MV-4-11 (cell line): ENCODE measurements around the gene SUCO.
"Not testable (repeated sequence)": the region's sequence is repeated elsewhere in the genome, so short reads cannot be mapped to it uniquely, and the experiment has no call there.

ENCODE experiments used
- DNase-seq: peaks from one replicate; lab custom pipeline; 2025; lab: John Stamatoyannopoulos, UW

SUCO gene

GRCh38 chr1:172566196-172566997 lies 33.4 kb downstream of the SUCO start:
- no peak for DNase-seq

GRCh38 chr1:172567720-172568119 lies 34.8 kb downstream of the SUCO start:
- DNase-seq: no peak

- DNase-seq: no peak
Measured at GRCh38 chr1:172574080-172574479, 41.1 kb downstream of the SUCO start.

- peak; percentile 69 for DNase-seq
Measured at GRCh38 chr1:172578586-172578985, 45.6 kb downstream of the SUCO start.

GRCh38 chr1:172581273-172581672 lies 48.3 kb downstream of the SUCO start:
- no peak for DNase-seq

GRCh38 chr1:172581779-172582178 lies 48.8 kb downstream of the SUCO start:
- DNase-seq: no peak

GRCh38 chr1:172582889-172583288 lies 49.9 kb downstream of the SUCO start:
- DNase-seq: no peak

GRCh38 chr1:172585348-172585747 lies 52.4 kb downstream of the SUCO start:
- DNase-seq: no peak

GRCh38 chr1:172585861-172586260 lies 52.9 kb downstream of the SUCO start:
- DNase-seq: no peak

GRCh38 chr1:172588296-172589291 lies 55.6 kb downstream of the SUCO start:
- peak; percentile 84 for DNase-seq

- DNase-seq: no peak
Measured at GRCh38 chr1:172589553-172589952, 56.6 kb downstream of the SUCO start.

GRCh38 chr1:172591429-172591828 lies 58.5 kb downstream of the SUCO start:
- not testable (repeated sequence) for DNase-seq

- not testable (repeated sequence) for DNase-seq
Measured at GRCh38 chr1:172595066-172595465, 62.1 kb downstream of the SUCO start.

GRCh38 chr1:172596782-172597181 lies 63.8 kb downstream of the SUCO start:
- DNase-seq: not testable (repeated sequence)

- DNase-seq: no peak
Measured at GRCh38 chr1:172599912-172600311, 67.0 kb downstream of the SUCO start.

- DNase-seq: no peak
Measured at GRCh38 chr1:172600615-172601014, 67.7 kb downstream of the SUCO start.

GRCh38 chr1:172601046-172601630 lies 68.2 kb downstream of the SUCO start:
- no peak for DNase-seq

- DNase-seq: no peak
Measured at GRCh38 chr1:172602706-172603105, 69.8 kb downstream of the SUCO start.

GRCh38 chr1:172603816-172604215 lies 70.9 kb downstream of the SUCO start:
- no peak for DNase-seq

- DNase-seq: no peak
Measured at GRCh38 chr1:172605641-172606040, 72.7 kb downstream of the SUCO start.

- no peak for DNase-seq
Measured at GRCh38 chr1:172607145-172607544, 74.2 kb downstream of the SUCO start.

GRCh38 chr1:172608098-172608601 lies 75.2 kb downstream of the SUCO start:
- no peak for DNase-seq
